ENCODE data around the gene DCXR. TPM values are rescaled to one million over a fixed set of nuclear protein-coding genes. Genes with fewer than 3 reads are reported as not detected.

The DCXR gene
- total RNA-seq, 1 donor from 2014 or later: 56.8 TPM

- DNase-seq: no peak
These were observed 17.8 kb upstream of the DCXR start for GRCh38 chr17:82055023-82055964.

GRCh38 chr17:82054351-82055022, 17.0 kb upstream of the DCXR start:
- no peak for DNase-seq

GRCh38 chr17:82053556-82054263, 16.2 kb upstream of the DCXR start:
- DNase-seq: no peak

- no peak for DNase-seq
These were observed 15.6 kb upstream of the DCXR start for GRCh38 chr17:82053130-82053529.

GRCh38 chr17:82052638-82053059, 15.2 kb upstream of the DCXR start:
- peak; percentile 18 for DNase-seq

- peak; percentile 59 for DNase-seq
These were observed 14.5 kb upstream of the DCXR start, which contains the start of the genes GPS1 and RFNG for GRCh38 chr17:82051776-82052637. Gene GPS1, plus strand, starts transcription at chr17:82051898. Its CDS starts 34 bp downstream, at chr17:82051932. Gene RFNG, minus strand, starts transcription at chr17:82051811. Its CDS starts 45 bp downstream, at chr17:82051766.

- no peak for DNase-seq
These were observed 13.5 kb upstream of the DCXR start for GRCh38 chr17:82050761-82051641.

- no peak for DNase-seq
These were observed 12.8 kb upstream of the DCXR start for GRCh38 chr17:82050152-82050760.

- DNase-seq: no peak
These were observed 12.0 kb upstream of the DCXR start for GRCh38 chr17:82049521-82049971.

- no peak for DNase-seq
These were observed 11.6 kb upstream of the DCXR start for GRCh38 chr17:82049106-82049505.

GRCh38 chr17:82048571-82048971, 11.1 kb upstream of the DCXR start:
- DNase-seq: no peak

- DNase-seq: no peak
These were observed 10.5 kb upstream of the DCXR start for GRCh38 chr17:82047914-82048570.

- no peak for DNase-seq
These were observed 9.9 kb upstream of the DCXR start for GRCh38 chr17:82047379-82047778.

- no peak for DNase-seq
These were observed 9.4 kb upstream of the DCXR start for GRCh38 chr17:82046903-82047302.

GRCh38 chr17:82045936-82046484, 8.5 kb upstream of the DCXR start:
- no peak for DNase-seq

GRCh38 chr17:82043507-82043906, 6.0 kb upstream of the DCXR start:
- DNase-seq: no peak

- DNase-seq: no peak
These were observed 5.2 kb upstream of the DCXR start for GRCh38 chr17:82042649-82043048.

- DNase-seq: no peak
These were observed 3.8 kb upstream of the DCXR start for GRCh38 chr17:82041144-82041814.

Measured in dermis blood vessel endothelial cell (primary cell).